Activated CD8-positive, alpha-beta memory T cell treated with anti-CD3 and anti-CD28 coated beads, Interleukin-2, amount 50 U/mL, for 1 hour (primary cell): ENCODE measurements around the gene ZNF442.
"Not testable (repeated sequence)": the region's sequence is repeated elsewhere in the genome, so short reads cannot be mapped to it uniquely, and the experiment has no call there.

Source experiments
- DNase-seq: peaks from one replicate; pipeline ENCODE4 v3.0.0-alpha.2; 2020; ENCODE audit errors: extremely low read depth

The ZNF442 gene

DNA sequence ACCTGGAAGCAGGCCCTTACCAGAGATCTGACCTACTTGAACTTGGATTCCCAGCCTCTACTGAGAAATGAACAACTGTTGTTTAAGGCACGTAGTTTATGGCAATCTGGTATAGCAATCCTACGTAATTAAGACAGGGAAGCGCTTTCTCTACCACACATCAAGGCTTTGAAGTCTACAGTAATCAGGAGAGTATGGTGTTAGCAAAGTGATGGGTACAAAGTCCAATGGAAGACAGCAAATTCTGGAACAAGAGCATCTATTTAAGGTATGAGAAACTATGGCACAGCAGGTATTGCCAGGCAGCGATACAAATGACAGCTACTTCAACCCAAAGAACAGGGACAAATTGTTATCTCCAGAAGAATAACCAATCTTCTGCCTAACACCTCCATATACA, 35.1 kb downstream of the ZNF442 start:
- DNase-seq, result no peak

DNA sequence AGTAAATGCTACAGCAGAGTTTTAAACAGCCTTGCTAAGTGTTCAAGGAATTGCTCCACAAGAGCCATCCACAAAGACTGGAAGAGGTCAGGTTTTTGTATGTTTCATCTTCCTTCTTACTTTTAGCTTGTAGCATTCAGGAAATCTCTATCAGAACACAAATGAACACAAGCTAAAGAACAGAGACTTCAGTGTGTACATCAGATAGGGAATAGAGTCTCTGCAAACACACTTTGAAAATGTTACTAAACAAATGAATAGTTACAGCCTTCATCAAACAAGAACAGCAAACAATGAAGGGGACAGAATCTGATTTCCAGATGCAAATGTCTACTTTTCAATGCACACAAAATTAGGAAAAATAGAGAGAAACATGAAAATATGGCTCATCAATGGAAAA, 39.8 kb downstream of the ZNF442 start:
- DNase-seq, result no peak

- DNase-seq, result no peak
Observed at GRCh38 chr19:12318782-12319413, 46.6 kb downstream of the ZNF442 start.

DNA sequence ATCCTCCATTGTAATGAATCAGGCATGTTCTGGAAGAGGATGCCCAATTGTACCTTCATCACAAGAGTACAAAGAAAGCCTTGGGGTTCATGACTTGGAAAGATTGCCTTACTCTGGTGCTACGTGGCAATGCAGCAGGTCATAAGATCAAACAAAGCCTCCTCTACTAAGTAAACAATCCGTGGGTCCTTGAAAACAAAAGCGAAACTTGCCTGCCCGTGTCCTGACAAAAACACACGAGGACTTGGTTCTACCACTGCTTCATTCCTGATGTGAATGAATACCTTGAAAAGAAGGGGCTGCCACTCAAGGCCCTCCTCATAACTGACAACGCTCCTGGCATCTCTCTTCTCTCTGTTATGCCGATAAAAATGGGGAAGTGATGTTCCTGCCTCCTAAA, 50.9 kb downstream of the ZNF442 start:
- DNase-seq, result no peak

GRCh38 chr19:12308891-12309290, 56.6 kb downstream of the ZNF442 start:
- not testable (repeated sequence) for DNase-seq
